ENCODE data around the gene DMD. TPM values are rescaled to one million over a fixed set of nuclear protein-coding genes. Genes with fewer than 3 reads are reported as not detected.
A peak's percentile ranks its signal among the peaks of the same experiment; 100 is the strongest.

DMD gene
- total RNA-seq, 1 donor from 2014 or later, result 22.2 TPM

DNA sequence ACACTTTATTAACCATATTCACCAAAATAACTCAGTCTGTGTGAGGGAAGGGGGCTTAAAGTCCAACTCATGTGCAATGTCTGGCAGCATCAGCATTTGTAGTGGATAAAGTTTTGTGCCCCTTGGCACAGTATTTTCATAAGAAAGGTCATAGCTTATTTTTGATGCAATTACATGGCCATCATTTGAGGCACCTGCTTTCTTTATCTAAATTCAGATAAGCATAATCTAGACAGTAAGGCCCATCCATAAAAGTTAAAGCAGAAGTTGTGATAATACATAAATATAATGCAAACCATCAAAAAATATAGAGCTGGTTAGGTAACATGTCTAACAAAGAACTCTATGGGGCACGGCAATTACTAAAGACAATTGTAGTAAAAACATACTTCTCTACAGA is 763.7 kb downstream of the DMD start:
- H3K4me1 Mint-ChIP-seq (ENCODE audit: low read depth, unreplicated experiment), result no peaks in the 10 kb centered on the region
- H3K9me3 ChIP-seq (ENCODE audit: insufficient read depth, low read depth, low read length), result no peaks in the 10 kb centered on the region
- no peaks in the 10 kb centered on the region for H3K36me3 Mint-ChIP-seq (ENCODE audit: low read depth, unreplicated experiment)
- no peak overlapping the region for H2AFZ ChIP-seq (ENCODE audit: low read depth, low read length)
- no peak overlapping the region for H3K4me3 Mint-ChIP-seq (ENCODE audit: unreplicated experiment)
- H4K20me1 ChIP-seq (ENCODE audit: insufficient read depth, low read length), result no peaks in the 10 kb centered on the region
- no peaks in the 10 kb centered on the region for H3K27me3 Mint-ChIP-seq (ENCODE audit: low read depth, unreplicated experiment)
- DNase-seq (ENCODE audit: low read depth) (no peak), FAIRE-seq (no peak)
- H3K36me3 ChIP-seq (ENCODE audit: insufficient read depth, low read length), result no peaks in the 10 kb centered on the region
- H3K27me3 ChIP-seq (ENCODE audit: insufficient read depth, low read length), result no peaks in the 10 kb centered on the region
- H3K79me2 ChIP-seq (ENCODE audit: insufficient read depth, low read length), result no peaks in the 10 kb centered on the region
- no peak overlapping the region for H3K27ac ChIP-seq (ENCODE audit: low read depth, low read length)
- H3K4me1 ChIP-seq (ENCODE audit: insufficient read depth, low read length), result no peaks in the 10 kb centered on the region
- no peak overlapping the region for H3K4me2 ChIP-seq (ENCODE audit: low read length)
- H3K4me3 ChIP-seq (ENCODE audit: insufficient read depth, low read depth, low read length), result no peak overlapping the region
- H3K9ac ChIP-seq (ENCODE audit: low read length), result no peak overlapping the region
- no peaks in the 10 kb centered on the region for H3K9me3 Mint-ChIP-seq (ENCODE audit: unreplicated experiment)
- H3K27ac Mint-ChIP-seq (ENCODE audit: unreplicated experiment), result no peak overlapping the region
- TF ChIP-seq, protein P1, sequence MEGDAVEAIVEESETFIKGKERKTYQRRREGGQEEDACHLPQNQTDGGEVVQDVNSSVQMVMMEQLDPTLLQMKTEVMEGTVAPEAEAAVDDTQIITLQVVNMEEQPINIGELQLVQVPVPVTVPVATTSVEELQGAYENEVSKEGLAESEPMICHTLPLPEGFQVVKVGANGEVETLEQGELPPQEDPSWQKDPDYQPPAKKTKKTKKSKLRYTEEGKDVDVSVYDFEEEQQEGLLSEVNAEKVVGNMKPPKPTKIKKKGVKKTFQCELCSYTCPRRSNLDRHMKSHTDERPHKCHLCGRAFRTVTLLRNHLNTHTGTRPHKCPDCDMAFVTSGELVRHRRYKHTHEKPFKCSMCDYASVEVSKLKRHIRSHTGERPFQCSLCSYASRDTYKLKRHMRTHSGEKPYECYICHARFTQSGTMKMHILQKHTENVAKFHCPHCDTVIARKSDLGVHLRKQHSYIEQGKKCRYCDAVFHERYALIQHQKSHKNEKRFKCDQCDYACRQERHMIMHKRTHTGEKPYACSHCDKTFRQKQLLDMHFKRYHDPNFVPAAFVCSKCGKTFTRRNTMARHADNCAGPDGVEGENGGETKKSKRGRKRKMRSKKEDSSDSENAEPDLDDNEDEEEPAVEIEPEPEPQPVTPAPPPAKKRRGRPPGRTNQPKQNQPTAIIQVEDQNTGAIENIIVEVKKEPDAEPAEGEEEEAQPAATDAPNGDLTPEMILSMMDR (IDR thresholded peaks at IDR 0.05; ENCODE audit: insufficient read depth, low read depth, low read length), result no peak
- no peak for TF ChIP-seq EZH2 (IDR thresholded peaks at IDR 0.05; ENCODE audit: insufficient read depth, low read length)

DNA sequence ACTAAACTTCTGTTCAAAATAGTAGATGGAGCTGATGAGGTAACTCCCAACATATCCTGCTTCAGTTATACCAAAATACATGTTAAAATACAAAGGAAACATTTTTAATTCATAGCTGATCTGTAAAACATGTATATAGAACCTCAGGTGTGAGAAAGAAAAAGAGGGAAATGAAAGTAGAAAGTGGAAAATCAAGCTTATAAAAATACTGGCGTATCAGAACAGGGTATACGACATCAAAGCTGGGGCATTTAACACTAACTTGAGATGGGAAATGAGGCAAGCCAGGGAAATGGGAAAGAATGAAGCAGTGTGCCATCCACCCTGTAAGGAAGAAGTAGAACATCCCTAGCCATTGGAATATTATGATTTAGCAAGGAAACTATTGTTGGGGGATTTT is 767.5 kb downstream of the DMD start:
- no peak overlapping the region for H2AFZ ChIP-seq (ENCODE audit: low read depth, low read length)
- Mint-ChIP-seq H3K4me3 (ENCODE audit: unreplicated experiment) (no peak overlapping the region), H3K4me1 (ENCODE audit: low read depth, unreplicated experiment) (no peaks in the 10 kb centered on the region), H3K9me3 (ENCODE audit: unreplicated experiment) (no peaks in the 10 kb centered on the region), H3K36me3 (ENCODE audit: low read depth, unreplicated experiment) (no peaks in the 10 kb centered on the region), H3K27me3 (ENCODE audit: low read depth, unreplicated experiment) (no peaks in the 10 kb centered on the region), H3K27ac (ENCODE audit: unreplicated experiment) (no peak overlapping the region)
- DNase-seq (ENCODE audit: low read depth) (no peak), FAIRE-seq (peak; percentile 47)
- no peak overlapping the region for H3K4me2 ChIP-seq (ENCODE audit: low read length)
- no peaks in the 10 kb centered on the region for H3K36me3 ChIP-seq (ENCODE audit: insufficient read depth, low read length)
- no peaks in the 10 kb centered on the region for H4K20me1 ChIP-seq (ENCODE audit: insufficient read depth, low read length)
- no peaks in the 10 kb centered on the region for H3K4me1 ChIP-seq (ENCODE audit: insufficient read depth, low read length)
- no peak overlapping the region for H3K27ac ChIP-seq (ENCODE audit: low read depth, low read length)
- H3K9ac ChIP-seq (ENCODE audit: low read length), result no peak overlapping the region
- no peaks in the 10 kb centered on the region for H3K79me2 ChIP-seq (ENCODE audit: insufficient read depth, low read length)
- no peaks in the 10 kb centered on the region for H3K27me3 ChIP-seq (ENCODE audit: insufficient read depth, low read length)
- no peak for TF ChIP-seq EZH2 (IDR thresholded peaks at IDR 0.05; ENCODE audit: insufficient read depth, low read length)
- TF ChIP-seq, protein P1 (IDR thresholded peaks at IDR 0.05; ENCODE audit: insufficient read depth, low read depth, low read length), result no peak
- no peaks in the 10 kb centered on the region for H3K9me3 ChIP-seq (ENCODE audit: insufficient read depth, low read depth, low read length)
- no peak overlapping the region for H3K4me3 ChIP-seq (ENCODE audit: insufficient read depth, low read depth, low read length)

DNA sequence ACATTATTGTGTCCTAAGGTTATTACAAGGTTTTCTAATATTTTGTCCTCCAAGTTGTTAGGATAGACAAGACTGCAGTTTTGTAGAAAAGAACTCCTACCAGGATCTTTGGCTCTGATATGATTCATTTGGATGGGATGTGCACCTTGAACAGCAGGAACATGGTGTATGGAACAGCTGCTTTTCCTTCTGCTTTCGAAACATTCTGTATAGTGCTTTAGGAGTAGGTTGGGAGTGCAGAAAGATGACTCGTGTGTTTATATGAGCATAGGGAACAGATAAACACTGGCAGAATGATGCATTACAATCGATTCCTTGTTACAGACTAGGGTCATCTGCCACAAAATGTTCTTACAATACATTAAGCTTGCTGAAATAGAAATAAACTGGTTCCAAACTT is 790.1 kb downstream of the DMD start:
- H3K27me3 Mint-ChIP-seq (ENCODE audit: low read depth, unreplicated experiment), result no peaks in the 10 kb centered on the region
- TF ChIP-seq, protein P1 (IDR thresholded peaks at IDR 0.05; ENCODE audit: insufficient read depth, low read depth, low read length), result no peak
- TF ChIP-seq EZH2 (IDR thresholded peaks at IDR 0.05; ENCODE audit: insufficient read depth, low read length), result no peak
- Histone ChIP-seq H3K4me2 (ENCODE audit: low read length) (no peak overlapping the region), H2AFZ (ENCODE audit: low read depth, low read length) (no peak overlapping the region), H3K9ac (ENCODE audit: low read length) (no peak overlapping the region), H3K27ac (ENCODE audit: low read depth, low read length) (no peak overlapping the region), H3K27me3 (ENCODE audit: insufficient read depth, low read length) (no peaks in the 10 kb centered on the region), H3K79me2 (ENCODE audit: insufficient read depth, low read length) (no peaks in the 10 kb centered on the region), H3K36me3 (ENCODE audit: insufficient read depth, low read length) (no peaks in the 10 kb centered on the region), H3K9me3 (ENCODE audit: insufficient read depth, low read depth, low read length) (no peaks in the 10 kb centered on the region), H3K4me3 (ENCODE audit: insufficient read depth, low read depth, low read length) (no peak overlapping the region), H3K4me1 (ENCODE audit: insufficient read depth, low read length) (no peaks in the 10 kb centered on the region), H4K20me1 (ENCODE audit: insufficient read depth, low read length) (no peaks in the 10 kb centered on the region)
- H3K4me3 Mint-ChIP-seq (ENCODE audit: unreplicated experiment), result no peak overlapping the region
- no peaks in the 10 kb centered on the region for H3K9me3 Mint-ChIP-seq (ENCODE audit: unreplicated experiment)
- no peak overlapping the region for H3K27ac Mint-ChIP-seq (ENCODE audit: unreplicated experiment)
- FAIRE-seq, result no peak
- DNase-seq (ENCODE audit: low read depth), result no peak
- H3K36me3 Mint-ChIP-seq (ENCODE audit: low read depth, unreplicated experiment), result no peaks in the 10 kb centered on the region
- no peaks in the 10 kb centered on the region for H3K4me1 Mint-ChIP-seq (ENCODE audit: low read depth, unreplicated experiment)

All from astrocyte (in vitro differentiated cells and primary cell).